Measurements from ENCODE around the gene NHERF1.

The NHERF1 gene

GRCh38 chr17:74733365-74734122 is 14.9 kb upstream of the NHERF1 start:
- no peak for DNase-seq

- no peak for DNase-seq
These were observed 14.2 kb upstream of the NHERF1 start for GRCh38 chr17:74734256-74734655.

- no peak for DNase-seq
These were observed 11.7 kb upstream of the NHERF1 start, which contains the start of gene RAB37 for GRCh38 chr17:74736513-74737298. Gene RAB37 (plus strand): TSS chr17:74737256. CDS start chr17:74737273, 17 bp downstream.

GRCh38 chr17:74737299-74738050 is 11.0 kb upstream of the NHERF1 start:
- no peak for DNase-seq

- DNase-seq = no peak
These were observed 10.1 kb upstream of the NHERF1 start for GRCh38 chr17:74738051-74738996.

GRCh38 chr17:74739227-74739831 is 9.1 kb upstream of the NHERF1 start:
- DNase-seq = no peak

- DNase-seq = no peak
These were observed 8.3 kb upstream of the NHERF1 start for GRCh38 chr17:74740173-74740572.

- DNase-seq = no peak
These were observed 7.6 kb upstream of the NHERF1 start for GRCh38 chr17:74740641-74741387.

GRCh38 chr17:74742153-74742515 is 6.3 kb upstream of the NHERF1 start:
- DNase-seq = no peak

- DNase-seq = no peak
These were observed 5.4 kb upstream of the NHERF1 start for GRCh38 chr17:74742978-74743545.

GRCh38 chr17:74743755-74744154 is 4.7 kb upstream of the NHERF1 start:
- no peak for DNase-seq

GRCh38 chr17:74744349-74744713 is 4.1 kb upstream of the NHERF1 start:
- no peak for DNase-seq

GRCh38 chr17:74744714-74745547 is 3.5 kb upstream of the NHERF1 start:
- peak; percentile 52 for DNase-seq

GRCh38 chr17:74745548-74746177 is 2.8 kb upstream of the NHERF1 start:
- no peak for DNase-seq

- no peak for DNase-seq
These were observed 2.1 kb upstream of the NHERF1 start for GRCh38 chr17:74746376-74746775.

GRCh38 chr17:74746922-74747321 is 1.5 kb upstream of the NHERF1 start:
- DNase-seq = no peak

- DNase-seq = no peak
These were observed 224 bp upstream of the NHERF1 start for GRCh38 chr17:74748279-74748528.

GRCh38 chr17:74749279-74750038 is 1.0 kb downstream of the NHERF1 start:
- peak; percentile 23 for DNase-seq

GRCh38 chr17:74750039-74750326 is 1.6 kb downstream of the NHERF1 start:
- DNase-seq = no peak

Measured in fibroblast of upper back skin (primary cell).